Astrocyte (in vitro differentiated cells and primary cell): ENCODE measurements around the gene L1CAM. TPM values are rescaled to one million over a fixed set of nuclear protein-coding genes. Genes with fewer than 3 reads are reported as not detected.

Experiments
- DNase-seq: peaks from one replicate; pipeline ENCODE4 v3.0.0-alpha.2; 2010; ENCODE audit warnings: low read depth
- FAIRE-seq: peaks from 2 replicates; lab custom pipeline; 2011; peaks lifted over from hg19 to GRCh38; lab: Jason Lieb, UNC
- H2AFZ ChIP-seq: 2 replicates; pipeline ENCODE4 v1.6.0; 2012; ENCODE audit warnings: low read depth, low read length, inconsistent platforms
- H3K27ac ChIP-seq: 2 replicates; pipeline ENCODE4 v1.5.1; 2011; ENCODE audit warnings: low read depth, low read length, inconsistent platforms
- H3K27me3 ChIP-seq: 2 replicates; pipeline ENCODE4 v1.6.0; 2011; ENCODE audit warnings: low read length, inconsistent platforms; ENCODE audit not compliant: insufficient read depth
- H3K36me3 ChIP-seq: 2 replicates; pipeline ENCODE4 v1.5.1; 2011; ENCODE audit warnings: low read length, inconsistent platforms; ENCODE audit not compliant: insufficient read depth
- H3K4me1 ChIP-seq: 2 replicates; pipeline ENCODE4 v1.5.1; 2011; ENCODE audit warnings: low read length, inconsistent platforms; ENCODE audit not compliant: insufficient read depth
- H3K4me2 ChIP-seq: 2 replicates; pipeline ENCODE4 v1.6.0; 2012; ENCODE audit warnings: low read length, inconsistent platforms
- H3K4me3 ChIP-seq: 2 replicates; pipeline ENCODE4 v1.5.1; 2011; ENCODE audit warnings: low read depth, mild to moderate bottlenecking, low read length, inconsistent platforms; ENCODE audit not compliant: insufficient read depth
- H3K79me2 ChIP-seq: 2 replicates; pipeline ENCODE4 v1.6.0; 2012; ENCODE audit warnings: mild to moderate bottlenecking, low read length, inconsistent platforms; ENCODE audit not compliant: insufficient read depth
- H3K9ac ChIP-seq: 2 replicates; pipeline ENCODE4 v1.6.0; 2012; ENCODE audit warnings: mild to moderate bottlenecking, low read length, inconsistent platforms
- H3K9me3 ChIP-seq: 2 replicates; pipeline ENCODE4 v1.5.1; 2012; ENCODE audit warnings: low read depth, mild to moderate bottlenecking, low read length, inconsistent platforms; ENCODE audit not compliant: insufficient read depth
- H4K20me1 ChIP-seq: 2 replicates; pipeline ENCODE4 v1.6.0; 2012; ENCODE audit warnings: low read length, inconsistent platforms; ENCODE audit not compliant: insufficient read depth
- H3K27ac Mint-ChIP-seq: one replicate; pipeline ENCODE4 v1.8.0; 2021; ENCODE audit warnings: mild to moderate bottlenecking, mixed read lengths; ENCODE audit not compliant: unreplicated experiment
- H3K27me3 Mint-ChIP-seq: one replicate; pipeline ENCODE4 v1.8.0; 2021; ENCODE audit warnings: low read depth, mixed read lengths; ENCODE audit not compliant: unreplicated experiment
- H3K36me3 Mint-ChIP-seq: one replicate; pipeline ENCODE4 v1.8.0; 2021; ENCODE audit warnings: low read depth, mixed read lengths; ENCODE audit not compliant: unreplicated experiment
- H3K4me1 Mint-ChIP-seq: one replicate; pipeline ENCODE4 v1.8.0; 2021; ENCODE audit warnings: low read depth, mixed read lengths; ENCODE audit not compliant: unreplicated experiment
- H3K4me3 Mint-ChIP-seq: one replicate; pipeline ENCODE4 v1.8.0; 2021; ENCODE audit warnings: mild to moderate bottlenecking, moderate library complexity, mixed read lengths; ENCODE audit not compliant: unreplicated experiment
- H3K9me3 Mint-ChIP-seq: one replicate; pipeline ENCODE4 v1.8.0; 2021; ENCODE audit warnings: mild to moderate bottlenecking, mixed read lengths; ENCODE audit not compliant: unreplicated experiment
- EZH2 ChIP-seq: IDR thresholded peaks from 2 replicates; pipeline ENCODE4 v1.6.1; 2012; ENCODE audit warnings: mild to moderate bottlenecking, low read length, inconsistent platforms; ENCODE audit not compliant: insufficient read depth
- total RNA-seq: library from RNA; stranded (reverse); gene quantifications from 2 replicates; pipeline ENCODE4 v1.2.1, GENCODE V29; 2021
- TF ChIP-seq, protein P1 (sequence below): IDR thresholded peaks from 2 replicates; pipeline ENCODE4 v1.5.1; 2011; ENCODE audit warnings: low read depth, mild to moderate bottlenecking, inconsistent platforms, low read length, moderate library complexity; ENCODE audit not compliant: insufficient read depth

The L1CAM gene
- total RNA-seq, 1 donor from 2014 or later, result 347 TPM

- TF ChIP-seq, protein P1, sequence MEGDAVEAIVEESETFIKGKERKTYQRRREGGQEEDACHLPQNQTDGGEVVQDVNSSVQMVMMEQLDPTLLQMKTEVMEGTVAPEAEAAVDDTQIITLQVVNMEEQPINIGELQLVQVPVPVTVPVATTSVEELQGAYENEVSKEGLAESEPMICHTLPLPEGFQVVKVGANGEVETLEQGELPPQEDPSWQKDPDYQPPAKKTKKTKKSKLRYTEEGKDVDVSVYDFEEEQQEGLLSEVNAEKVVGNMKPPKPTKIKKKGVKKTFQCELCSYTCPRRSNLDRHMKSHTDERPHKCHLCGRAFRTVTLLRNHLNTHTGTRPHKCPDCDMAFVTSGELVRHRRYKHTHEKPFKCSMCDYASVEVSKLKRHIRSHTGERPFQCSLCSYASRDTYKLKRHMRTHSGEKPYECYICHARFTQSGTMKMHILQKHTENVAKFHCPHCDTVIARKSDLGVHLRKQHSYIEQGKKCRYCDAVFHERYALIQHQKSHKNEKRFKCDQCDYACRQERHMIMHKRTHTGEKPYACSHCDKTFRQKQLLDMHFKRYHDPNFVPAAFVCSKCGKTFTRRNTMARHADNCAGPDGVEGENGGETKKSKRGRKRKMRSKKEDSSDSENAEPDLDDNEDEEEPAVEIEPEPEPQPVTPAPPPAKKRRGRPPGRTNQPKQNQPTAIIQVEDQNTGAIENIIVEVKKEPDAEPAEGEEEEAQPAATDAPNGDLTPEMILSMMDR, result no peak
- no peak for TF ChIP-seq EZH2
- no peaks in the 10 kb centered on the region for H3K36me3 ChIP-seq
- H2AFZ ChIP-seq, result no peak overlapping the region
- no peak overlapping the region for H3K9ac ChIP-seq
- H3K4me2 ChIP-seq, result no peak overlapping the region
- no peaks in the 10 kb centered on the region for H3K79me2 ChIP-seq
- no peaks in the 10 kb centered on the region for H3K4me1 ChIP-seq
- Mint-ChIP-seq H3K9me3 (no peaks in the 10 kb centered on the region), H3K4me3 (no peak overlapping the region), H3K27ac (no peak overlapping the region), H3K27me3 (no peaks in the 10 kb centered on the region), H3K36me3 (peaks cover 6% of the 10 kb centered on the region), H3K4me1 (peaks cover 12% of the 10 kb centered on the region)
- no peaks in the 10 kb centered on the region for H3K9me3 ChIP-seq
- no peak overlapping the region for H3K27ac ChIP-seq
- peaks cover 2% of the 10 kb centered on the region for H3K27me3 ChIP-seq
- no peak overlapping the region for H3K4me3 ChIP-seq
- H4K20me1 ChIP-seq, result no peaks in the 10 kb centered on the region
- no peak for DNase-seq
- no peak for FAIRE-seq
Observed at GRCh38 chrX:153870791-153871360, 15.1 kb downstream of the L1CAM start.

DNA sequence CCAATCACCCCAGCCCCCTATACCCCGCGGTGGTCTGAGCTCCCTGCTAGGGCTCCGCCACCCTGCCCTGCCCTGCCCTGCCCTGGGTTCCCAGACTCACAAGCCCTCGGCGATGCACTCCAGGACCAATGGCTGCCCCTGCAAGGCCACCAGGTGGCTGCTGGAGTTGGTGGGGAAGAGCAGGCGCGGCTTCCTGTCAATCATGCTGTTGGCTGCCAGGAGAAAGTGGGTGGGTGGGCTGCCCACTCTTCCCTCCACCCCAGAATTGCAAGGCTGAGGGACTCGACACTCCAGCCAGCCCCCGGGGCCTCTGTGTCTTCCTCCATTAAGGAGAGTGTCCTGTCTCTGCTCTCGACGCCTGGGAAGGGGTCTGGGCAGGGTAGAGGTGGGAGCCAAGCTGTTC lies 15.7 kb downstream of the L1CAM start:
- H3K4me3 ChIP-seq, result no peak overlapping the region
- DNase-seq, result no peak

More for the DNA sequence above, 15.7 kb downstream of the L1CAM start:
- no peaks in the 10 kb centered on the region for H3K9me3 ChIP-seq
- no peak overlapping the region for H3K4me2 ChIP-seq
- TF ChIP-seq, protein P1, result no peak
- TF ChIP-seq EZH2, result no peak
- Mint-ChIP-seq H3K4me3 (no peak overlapping the region), H3K4me1 (peaks cover 12% of the 10 kb centered on the region), H3K27me3 (no peaks in the 10 kb centered on the region), H3K9me3 (no peaks in the 10 kb centered on the region), H3K27ac (no peak overlapping the region), H3K36me3 (peaks cover 8% of the 10 kb centered on the region)
- H4K20me1 ChIP-seq, result no peaks in the 10 kb centered on the region
- FAIRE-seq, result no peak
- no peak overlapping the region for H2AFZ ChIP-seq
- H3K27ac ChIP-seq, result no peak overlapping the region
- peaks cover 2% of the 10 kb centered on the region for H3K27me3 ChIP-seq
- H3K36me3 ChIP-seq, result no peaks in the 10 kb centered on the region
- no peak overlapping the region for H3K9ac ChIP-seq
- H3K79me2 ChIP-seq, result no peaks in the 10 kb centered on the region
- no peaks in the 10 kb centered on the region for H3K4me1 ChIP-seq
